C4-2B (cell line): Measurements from ENCODE around the gene DGKB.

Experiments used
- H3K27ac ChIP-seq: fragments of 450-650 bp; 2 replicates; pipeline ENCODE4 v1.5.1; 2017
- CTCF ChIP-seq: fragments of 450-650 bp; conservative IDR thresholded peaks from 2 replicates; pipeline ENCODE4 v1.5.1; 2017; ENCODE audit warnings: mild to moderate bottlenecking
- ZFX ChIP-seq: fragments of 450-650 bp; IDR thresholded peaks from 2 replicates; pipeline ENCODE4 v1.6.1; 2017

Gene DGKB

GRCh38 chr7:14924398-14924797 lies 21.8 kb upstream of the DGKB start:
- TF ChIP-seq CTCF, result peak; percentile 31
- no peak for TF ChIP-seq ZFX

GRCh38 chr7:14911077-14911476 lies 8.5 kb upstream of the DGKB start:
- no peak overlapping the region for H3K27ac ChIP-seq
- no peak for TF ChIP-seq ZFX
- no peak for TF ChIP-seq CTCF

More at GRCh38 chr7:14924398-14924797, 21.8 kb upstream of the DGKB start:
- H3K27ac ChIP-seq, result no peak overlapping the region

GRCh38 chr7:14908697-14909096 lies 6.1 kb upstream of the DGKB start:
- no peak overlapping the region for H3K27ac ChIP-seq
- no peak for TF ChIP-seq CTCF
- TF ChIP-seq ZFX, result no peak

- no peak for TF ChIP-seq ZFX
- TF ChIP-seq CTCF, result no peak
- H3K27ac ChIP-seq, result no peak overlapping the region
Measured at GRCh38 chr7:14905764-14906163, 3.2 kb upstream of the DGKB start.

- TF ChIP-seq ZFX, result no peak
- no peak for TF ChIP-seq CTCF
- no peak overlapping the region for H3K27ac ChIP-seq
Measured at GRCh38 chr7:14900051-14900450, 2.5 kb downstream of the DGKB start.

- H3K27ac ChIP-seq, result no peak overlapping the region
- TF ChIP-seq ZFX, result no peak
- no peak for TF ChIP-seq CTCF
Measured at GRCh38 chr7:14899030-14899429, 3.5 kb downstream of the DGKB start.

GRCh38 chr7:14896461-14896860 lies 6.1 kb downstream of the DGKB start:
- H3K27ac ChIP-seq, result no peak overlapping the region
- TF ChIP-seq CTCF (no peak), ZFX (no peak)
